PC-3 (cell line): ENCODE results near the gene KIR3DL2.

Experiments used
- CTCF ChIP-seq: fragments of 300-600 bp; sonication (generic); conservative IDR thresholded peaks from 2 replicates; pipeline ENCODE4 v1.5.1; 2017; ENCODE audit warnings: antibody characterized with exemption, low read depth, mild to moderate bottlenecking, low read length
- EZH2 ChIP-seq: fragments of 300-600 bp; sonication (generic); IDR thresholded peaks from one replicate; pipeline ENCODE4 v1.6.1; 2017; ENCODE audit warnings: antibody characterized with exemption, mild to moderate bottlenecking, low read length; ENCODE audit not compliant: unreplicated experiment
- EZH2phosphoT487 ChIP-seq: fragments of 300-600 bp; sonication (generic); IDR thresholded peaks from 2 replicates; pipeline ENCODE4 v1.6.1; 2018; ENCODE audit warnings: mild to moderate bottlenecking, antibody characterized with exemption, low read length, borderline replicate concordance

GRCh38 chr19:54888239-54888638 is 38.0 kb downstream of the KIR3DL2 start:
- TF ChIP-seq CTCF (no peak), EZH2 (no peak), EZH2phosphoT487 (no peak)
